AG09319 (cell line): Measurements from ENCODE around the gene NDUFS7.
"Not testable (repeated sequence)": the region's sequence is repeated elsewhere in the genome, so short reads cannot be mapped to it uniquely, and the experiment has no call there.

Experiments
- DNase-seq: peaks from one replicate; pipeline ENCODE4 v3.0.0-alpha.2; 2010; ENCODE audit warnings: low read depth; ENCODE audit errors: extremely low read depth
- CTCF ChIP-seq: IDR thresholded peaks from 2 replicates; pipeline ENCODE4 v1.5.1; 2011; ENCODE audit warnings: low read depth, mild to moderate bottlenecking, inconsistent platforms, low read length, moderate library complexity

The NDUFS7 gene

DNA sequence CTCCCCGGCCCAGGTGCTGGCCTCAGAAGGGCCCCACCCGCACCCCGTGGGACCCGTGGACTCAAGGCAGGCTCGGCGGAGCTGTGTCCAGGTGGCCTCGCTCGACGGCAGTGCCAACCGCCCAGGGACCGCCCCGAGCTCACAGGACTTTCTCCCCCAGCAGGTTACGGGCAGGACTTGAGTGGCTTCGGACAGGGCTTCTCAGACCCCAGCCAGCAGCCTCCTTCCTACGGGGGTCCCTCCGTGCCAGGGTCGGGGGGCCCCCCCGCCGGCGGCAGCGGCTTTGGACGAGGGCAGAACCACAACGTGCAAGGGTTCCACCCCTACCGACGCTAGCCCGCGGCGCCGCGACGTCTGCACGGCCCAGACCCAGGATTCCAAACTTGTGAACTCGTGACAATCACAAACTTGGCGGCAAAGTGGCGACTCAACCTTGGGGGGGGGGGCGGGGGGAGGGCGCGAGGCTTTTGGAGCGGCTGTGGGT lies 50.9 kb downstream of the NDUFS7 start:
- no peak for DNase-seq

GRCh38 chr19:1435378-1435989 lies 51.8 kb downstream of the NDUFS7 start:
- no peak for TF ChIP-seq CTCF
- no peak for DNase-seq

More for the DNA sequence above, 50.9 kb downstream of the NDUFS7 start:
- TF ChIP-seq CTCF = no peak

DNA sequence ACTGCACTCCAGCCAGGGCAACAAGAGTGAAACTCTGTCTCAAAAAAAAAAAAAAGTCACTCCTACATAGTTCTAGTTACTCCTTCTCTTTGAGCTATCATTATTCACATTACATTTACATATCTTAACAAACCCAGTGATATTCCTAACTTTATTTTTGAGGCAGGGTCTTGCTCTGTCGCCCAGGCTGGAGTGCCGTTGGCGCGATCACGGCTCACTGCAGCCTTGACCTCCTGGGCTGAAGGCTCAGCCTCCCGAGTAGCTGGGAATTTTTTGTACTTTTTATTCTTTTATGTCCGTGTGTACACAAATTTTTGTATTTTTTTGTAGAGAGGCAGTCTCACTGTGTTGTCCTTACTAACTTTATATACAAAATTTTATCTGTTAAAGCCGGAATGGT lies 53.9 kb downstream of the NDUFS7 start:
- TF ChIP-seq CTCF = no peak
- DNase-seq = no peak

DNA sequence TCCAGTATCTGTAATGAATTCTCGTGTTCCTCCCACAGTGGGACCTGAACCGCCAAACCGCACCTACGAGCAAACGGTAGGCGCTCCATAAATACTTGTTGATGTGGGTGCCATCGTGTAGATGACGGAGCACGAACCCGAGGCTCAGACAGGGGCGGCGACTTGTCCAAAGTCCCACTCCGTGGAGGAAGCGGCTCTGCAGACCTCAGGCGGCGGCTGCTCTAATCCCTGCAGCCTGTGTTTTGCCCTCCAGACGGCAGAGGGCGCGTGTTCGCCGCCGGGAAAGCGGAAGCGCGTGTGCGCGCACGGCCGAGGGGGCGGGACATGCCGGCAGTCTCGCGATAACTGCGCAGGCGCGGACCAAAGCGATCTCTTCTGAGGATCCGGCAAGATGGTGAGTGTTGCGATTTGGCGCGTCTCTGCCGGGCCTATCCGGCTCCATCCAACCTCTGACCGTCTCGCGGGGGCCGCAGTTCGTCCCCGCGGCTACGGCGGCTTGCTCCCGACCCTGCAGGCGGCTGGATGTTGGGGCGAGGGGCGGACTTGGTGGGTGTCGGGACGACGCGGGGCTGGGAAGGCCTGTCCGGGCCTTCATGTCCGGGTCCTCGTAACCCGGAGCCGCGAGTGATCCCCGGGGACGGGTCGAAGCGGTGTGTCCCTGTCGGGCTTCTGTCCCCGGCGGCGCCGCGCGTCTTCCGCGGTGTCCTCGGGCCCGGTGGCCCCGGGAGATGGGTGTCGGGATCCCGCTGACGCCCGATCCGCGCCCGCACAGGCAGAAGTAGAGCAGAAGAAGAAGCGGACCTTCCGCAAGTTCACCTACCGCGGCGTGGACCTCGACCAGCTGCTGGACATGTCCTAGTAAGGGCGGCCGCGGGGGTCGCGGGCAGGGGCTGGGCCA lies 54.6 kb downstream of the NDUFS7 start, which contains the start of gene RPS15:
Gene RPS15, plus strand, starts transcription at position 362 of the 898 bp plus-strand sequence. Its CDS starts 30 bp downstream, at position 392.
- TF ChIP-seq CTCF = peak; percentile 91
- DNase-seq = peak; percentile 91

DNA sequence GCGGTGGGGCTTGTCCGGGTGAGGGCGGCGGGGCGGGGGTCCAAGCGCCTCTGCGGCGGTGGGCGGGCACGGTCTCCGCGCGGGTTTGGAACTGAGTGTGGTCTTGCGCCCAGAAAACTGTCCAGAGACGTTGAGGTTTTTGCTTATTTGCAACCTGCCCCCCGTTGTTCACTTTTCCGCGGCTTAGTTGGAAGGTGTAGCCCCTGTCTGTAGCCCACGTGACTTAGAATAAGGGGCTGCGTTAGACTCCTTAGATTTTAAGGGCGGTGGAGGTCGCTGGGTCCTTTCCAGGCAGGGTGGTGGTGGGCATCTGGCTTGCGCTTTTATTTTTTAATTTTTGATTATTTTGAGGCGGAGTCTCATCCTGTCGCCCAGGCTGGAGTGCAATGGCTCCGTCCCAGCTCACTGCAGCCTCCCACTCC lies 55.2 kb downstream of the NDUFS7 start:
- TF ChIP-seq CTCF = no peak
- no peak for DNase-seq

DNA sequence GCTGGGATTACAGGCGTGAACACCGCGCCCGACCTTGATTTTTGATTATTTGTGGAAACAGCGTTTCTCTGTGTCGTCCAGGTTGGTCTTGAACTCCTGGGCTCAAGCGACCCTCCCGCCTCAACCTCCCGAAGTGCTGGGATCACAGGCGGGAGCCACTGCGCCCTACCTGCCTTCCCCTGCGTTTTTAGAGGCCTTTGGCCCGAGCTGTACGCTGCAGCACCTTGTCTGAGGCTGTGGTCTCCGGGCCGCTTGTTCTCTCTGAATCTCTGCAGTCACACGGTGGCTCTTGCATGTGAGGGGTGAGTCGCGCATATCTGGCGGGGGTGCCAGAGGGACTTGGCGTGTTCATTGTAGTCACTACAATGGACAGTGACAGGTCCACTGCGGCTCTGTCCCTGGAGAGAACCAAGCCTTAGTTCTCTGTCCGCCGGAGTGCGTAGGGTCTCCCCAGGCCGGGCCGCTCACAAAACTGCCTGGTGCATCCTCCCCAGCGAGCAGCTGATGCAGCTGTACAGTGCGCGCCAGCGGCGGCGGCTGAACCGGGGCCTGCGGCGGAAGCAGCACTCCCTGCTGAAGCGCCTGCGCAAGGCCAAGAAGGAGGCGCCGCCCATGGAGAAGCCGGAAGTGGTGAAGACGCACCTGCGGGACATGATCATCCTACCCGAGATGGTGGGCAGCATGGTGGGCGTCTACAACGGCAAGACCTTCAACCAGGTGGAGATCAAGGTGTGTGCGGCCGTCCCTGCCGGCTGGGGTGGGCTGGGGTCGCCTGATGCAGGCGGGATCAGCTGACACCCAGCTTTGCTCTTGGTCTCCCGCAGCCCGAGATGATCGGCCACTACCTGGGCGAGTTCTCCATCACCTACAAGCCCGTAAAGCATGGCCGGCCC lies 56.1 kb downstream of the NDUFS7 start:
- DNase-seq = not testable (repeated sequence)

GRCh38 chr19:1440418-1440801 lies 56.7 kb downstream of the NDUFS7 start:
- no peak for TF ChIP-seq CTCF
- no peak for DNase-seq
